Type B pancreatic cell (in vitro differentiated cells): ENCODE data around the gene TCF15. TPM values are rescaled to one million over a fixed set of nuclear protein-coding genes. Genes with fewer than 3 reads are reported as not detected.

Source experiments
- DNase-seq: peaks from one replicate; pipeline ENCODE4 v3.0.0; 2021; ENCODE audit warnings: mixed read lengths; ENCODE audit not compliant: unreplicated experiment; ENCODE audit errors: extremely low spot score
- H3K27ac Mint-ChIP-seq: 2 replicates; pipeline ENCODE4 v1.8.0; 2021; ENCODE audit warnings: mild to moderate bottlenecking, mixed read lengths
- H3K27me3 Mint-ChIP-seq: 2 replicates; pipeline ENCODE4 v1.8.0; 2021; ENCODE audit warnings: mixed read lengths
- H3K36me3 Mint-ChIP-seq: 2 replicates; pipeline ENCODE4 v1.8.0; 2021; ENCODE audit warnings: mixed read lengths
- H3K4me1 Mint-ChIP-seq: one replicate; pipeline ENCODE4 v1.8.0; 2021; ENCODE audit warnings: mixed read lengths; ENCODE audit not compliant: unreplicated experiment
- H3K4me3 Mint-ChIP-seq: 2 replicates; pipeline ENCODE4 v1.8.0; 2021; ENCODE audit warnings: mild to moderate bottlenecking, mixed read lengths
- H3K9me3 Mint-ChIP-seq: 2 replicates; pipeline ENCODE4 v1.8.0; 2021; ENCODE audit warnings: mixed read lengths
- CTCF ChIP-seq: fragments of 200-600 bp; sonication (generic); conservative IDR thresholded peaks from 2 replicates; pipeline ENCODE4 v1.5.0; 2021; ENCODE audit warnings: antibody characterized with exemption, mild to moderate bottlenecking
- total RNA-seq: library from RNA; stranded (reverse); gene quantifications from 2 replicates; pipeline ENCODE4 v1.2.1, GENCODE V29; 2021; ENCODE audit warnings: low replicate concordance

The TCF15 gene
- total RNA-seq, 1 donor from 2014 or later: 0.94 TPM

- Mint-ChIP-seq H3K27me3 (peaks cover 38% of the 10 kb centered on the region), H3K27ac (no peak overlapping the region)
- no peak for TF ChIP-seq CTCF
Observed at GRCh38 chr20:631101-631500, 21.0 kb upstream of the TCF15 start.

GRCh38 chr20:626579-626978, 16.5 kb upstream of the TCF15 start:
- no peak for DNase-seq
- no peak for TF ChIP-seq CTCF
- H3K36me3 Mint-ChIP-seq: no peaks in the 10 kb centered on the region
- peaks cover 49% of the 10 kb centered on the region for H3K27me3 Mint-ChIP-seq
- H3K27ac Mint-ChIP-seq: no peak overlapping the region
- peaks cover 4% of the 10 kb centered on the region for H3K4me1 Mint-ChIP-seq
- H3K4me3 Mint-ChIP-seq: no peak overlapping the region
- H3K9me3 Mint-ChIP-seq: no peaks in the 10 kb centered on the region

More at GRCh38 chr20:631101-631500, 21.0 kb upstream of the TCF15 start:
- H3K4me3 Mint-ChIP-seq: no peak overlapping the region
- H3K9me3 Mint-ChIP-seq: no peaks in the 10 kb centered on the region
- peaks cover 5% of the 10 kb centered on the region for H3K4me1 Mint-ChIP-seq
- no peaks in the 10 kb centered on the region for H3K36me3 Mint-ChIP-seq
- no peak for DNase-seq

GRCh38 chr20:625360-625932, 15.3 kb upstream of the TCF15 start:
- no peak overlapping the region for H3K4me3 Mint-ChIP-seq
- DNase-seq: no peak
- H3K27me3 Mint-ChIP-seq: peaks cover 48% of the 10 kb centered on the region
- H3K36me3 Mint-ChIP-seq: no peaks in the 10 kb centered on the region
- H3K27ac Mint-ChIP-seq: no peak overlapping the region
- no peak for TF ChIP-seq CTCF
- H3K4me1 Mint-ChIP-seq: peaks cover 10% of the 10 kb centered on the region
- H3K9me3 Mint-ChIP-seq: no peaks in the 10 kb centered on the region

GRCh38 chr20:623704-624103, 13.6 kb upstream of the TCF15 start:
- peaks cover 47% of the 10 kb centered on the region for H3K27me3 Mint-ChIP-seq
- peaks cover 10% of the 10 kb centered on the region for H3K4me1 Mint-ChIP-seq
- no peak overlapping the region for H3K27ac Mint-ChIP-seq
- no peak overlapping the region for H3K4me3 Mint-ChIP-seq
- DNase-seq: no peak
- H3K36me3 Mint-ChIP-seq: no peaks in the 10 kb centered on the region
- peaks cover 4% of the 10 kb centered on the region for H3K9me3 Mint-ChIP-seq
- no peak for TF ChIP-seq CTCF

DNA sequence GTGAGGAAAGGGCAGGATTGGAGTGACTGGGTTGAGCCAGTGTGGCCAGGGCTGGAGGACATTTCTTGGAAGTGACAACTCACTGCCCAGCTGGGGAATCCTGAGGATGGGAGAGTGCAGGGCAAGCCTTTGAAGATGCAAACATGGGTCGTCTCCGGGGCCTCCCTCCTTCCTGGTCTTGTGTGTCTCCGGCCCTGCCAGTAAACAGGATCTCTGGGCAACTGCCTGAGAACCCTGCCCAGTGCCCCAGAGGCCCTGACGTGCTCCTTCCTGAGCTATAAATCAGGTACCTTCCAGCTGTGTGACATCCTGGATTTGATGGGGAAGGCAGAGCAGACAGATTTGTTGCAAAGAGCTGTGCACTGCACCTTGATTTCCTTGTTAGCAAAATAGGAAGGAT, 12.9 kb upstream of the TCF15 start:
- peaks cover 41% of the 10 kb centered on the region for H3K27me3 Mint-ChIP-seq
- no peak for DNase-seq
- no peak overlapping the region for H3K27ac Mint-ChIP-seq
- peaks cover 4% of the 10 kb centered on the region for H3K9me3 Mint-ChIP-seq
- no peak overlapping the region for H3K4me3 Mint-ChIP-seq
- no peaks in the 10 kb centered on the region for H3K36me3 Mint-ChIP-seq
- TF ChIP-seq CTCF: no peak
- peaks cover 10% of the 10 kb centered on the region for H3K4me1 Mint-ChIP-seq

DNA sequence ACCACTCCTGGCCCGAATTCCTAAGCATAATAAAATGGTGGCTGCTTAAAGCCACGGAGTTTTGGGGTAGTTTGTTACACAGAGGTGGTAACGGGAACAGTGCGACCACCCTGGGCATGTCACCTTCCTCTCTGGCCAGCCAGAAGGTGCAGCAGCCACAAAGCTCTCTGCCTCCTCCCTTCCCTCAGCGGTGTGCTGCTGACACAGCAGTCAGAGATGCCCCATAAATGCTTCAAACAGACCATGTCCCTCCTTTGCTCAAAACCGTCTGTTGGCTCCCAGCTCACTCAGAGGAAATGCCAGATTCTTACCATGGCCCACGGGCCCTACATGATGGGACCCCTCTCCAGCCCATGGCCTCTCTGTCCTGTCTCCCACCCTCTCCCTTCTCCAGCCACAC, 12.1 kb upstream of the TCF15 start:
- Mint-ChIP-seq H3K27ac (no peak overlapping the region), H3K9me3 (peaks cover 4% of the 10 kb centered on the region), H3K4me1 (peaks cover 10% of the 10 kb centered on the region), H3K4me3 (no peak overlapping the region), H3K27me3 (peaks cover 36% of the 10 kb centered on the region), H3K36me3 (no peaks in the 10 kb centered on the region)
- no peak for TF ChIP-seq CTCF
- no peak for DNase-seq
